ENCODE data around the gene THRA.
"Not testable (repeated sequence)": the region's sequence is repeated elsewhere in the genome, so short reads cannot be mapped to it uniquely, and the experiment has no call there.

Gene THRA

DNA sequence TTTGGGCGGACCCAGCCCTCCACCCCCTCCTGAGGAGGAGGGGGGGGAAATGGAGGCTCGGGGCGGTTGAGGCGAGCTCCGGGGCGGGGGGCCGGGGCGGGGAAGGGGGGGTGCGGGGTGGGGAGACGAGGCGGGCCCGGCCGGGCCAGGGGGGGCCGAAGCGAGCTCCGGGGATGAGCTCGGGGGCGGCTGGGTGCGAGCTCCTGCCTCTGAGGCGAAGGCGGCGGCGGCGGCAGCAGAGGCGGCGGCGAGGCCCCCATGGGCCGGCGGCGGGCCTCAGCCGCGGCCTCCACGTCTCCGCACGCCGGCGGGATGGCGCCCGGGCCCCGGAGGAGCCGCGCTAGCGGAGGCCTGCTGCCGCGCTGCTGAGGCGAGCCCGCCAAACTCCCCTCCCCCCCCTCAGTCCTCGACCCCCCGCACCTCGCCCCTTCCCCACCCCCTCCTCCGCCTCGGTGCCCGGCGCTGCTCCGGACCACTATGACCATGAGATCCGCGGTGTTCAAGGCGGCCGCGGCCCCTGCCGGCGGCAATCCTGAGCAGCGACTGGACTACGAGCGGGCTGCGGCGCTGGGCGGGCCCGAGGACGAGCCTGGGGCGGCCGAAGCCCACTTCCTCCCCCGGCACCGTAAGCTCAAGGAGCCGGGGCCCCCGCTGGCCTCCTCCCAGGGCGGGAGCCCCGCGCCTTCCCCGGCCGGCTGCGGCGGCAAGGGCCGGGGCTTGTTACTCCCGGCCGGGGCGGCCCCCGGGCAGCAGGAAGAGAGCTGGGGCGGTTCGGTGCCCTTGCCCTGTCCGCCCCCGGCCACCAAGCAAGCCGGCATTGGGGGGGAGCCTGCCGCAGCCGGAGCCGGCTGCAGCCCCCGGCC lies 59.6 kb downstream of the THRA start:
- DNase-seq: no peak

DNA sequence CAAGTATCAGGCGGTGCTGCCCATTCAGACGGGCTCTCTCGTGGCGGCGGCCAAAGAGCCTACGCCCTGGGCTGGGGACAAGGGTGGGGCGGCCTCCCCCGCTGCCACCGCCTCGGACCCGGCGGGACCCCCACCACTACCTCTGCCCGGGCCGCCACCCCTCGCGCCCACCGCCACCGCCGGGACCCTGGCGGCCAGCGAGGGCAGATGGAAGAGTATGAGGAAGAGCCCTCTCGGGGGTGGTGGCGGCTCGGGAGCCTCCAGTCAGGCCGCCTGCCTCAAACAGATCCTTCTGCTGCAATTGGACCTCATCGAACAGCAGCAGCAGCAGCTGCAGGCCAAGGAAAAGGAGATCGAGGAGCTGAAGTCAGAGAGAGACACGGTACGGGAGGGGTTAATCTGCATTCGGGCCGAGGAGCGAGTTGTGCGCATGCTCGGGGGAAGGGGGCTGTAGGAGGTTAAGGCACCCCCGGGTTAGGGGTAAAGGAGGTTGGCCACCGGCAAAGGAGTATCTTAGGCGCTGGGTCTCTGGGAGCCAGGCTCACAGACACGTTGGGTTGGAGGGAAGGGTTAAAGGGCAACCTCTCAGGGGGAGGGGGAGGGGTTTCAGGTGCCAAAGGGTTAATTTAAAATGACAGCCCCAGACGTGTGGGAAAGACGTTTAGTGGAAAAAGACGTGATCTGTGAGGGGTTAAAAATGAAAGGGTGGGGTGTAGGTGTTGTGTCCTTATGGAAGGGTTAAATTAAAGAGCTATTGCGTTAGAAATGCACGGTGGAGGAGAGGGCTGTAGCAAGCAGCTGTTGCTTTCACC lies 60.4 kb downstream of the THRA start:
- DNase-seq: peak; percentile 31

DNA sequence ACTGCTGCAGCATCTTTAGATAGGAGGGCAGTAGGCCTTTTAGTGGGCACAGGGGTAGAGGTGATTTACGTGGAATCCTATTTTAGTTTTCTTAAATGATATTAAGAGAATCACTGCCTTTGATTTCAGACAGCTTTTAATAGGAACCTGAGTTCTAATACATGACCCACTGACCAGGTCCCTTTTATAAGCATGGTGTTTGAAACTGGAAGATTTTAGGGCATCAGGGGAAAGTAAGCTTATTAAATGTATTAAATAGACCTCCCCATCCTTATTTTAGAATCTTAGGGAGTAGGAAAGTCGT lies 61.0 kb downstream of the THRA start:
- no peak for DNase-seq

GRCh38 chr17:40124279-40125141 lies 61.7 kb downstream of the THRA start:
- DNase-seq: no peak

DNA sequence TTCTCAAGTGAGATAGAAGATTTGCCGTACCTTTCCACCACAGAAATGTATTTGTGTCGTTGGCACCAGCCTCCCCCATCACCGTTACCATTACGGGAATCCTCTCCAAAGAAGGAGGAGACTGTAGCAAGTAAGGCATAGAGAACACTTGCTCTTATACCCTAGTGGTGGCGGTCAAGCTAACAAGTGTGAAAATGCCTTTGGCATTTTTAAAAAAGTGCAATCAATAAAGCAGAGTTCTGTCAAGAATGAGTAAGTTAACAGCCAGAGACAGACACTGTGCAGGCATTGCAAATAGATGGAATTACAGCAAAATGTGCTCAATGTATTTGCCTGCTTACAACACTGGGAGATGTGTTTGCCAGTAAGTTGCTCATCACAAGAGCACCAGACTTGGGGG lies 66.7 kb downstream of the THRA start:
- DNase-seq: no peak

GRCh38 chr17:40130352-40131042 lies 67.7 kb downstream of the THRA start:
- no peak for DNase-seq

GRCh38 chr17:40134184-40134583 lies 71.4 kb downstream of the THRA start:
- no peak for DNase-seq

- DNase-seq: no peak
Measured at GRCh38 chr17:40135817-40136216, 73.1 kb downstream of the THRA start.

DNA sequence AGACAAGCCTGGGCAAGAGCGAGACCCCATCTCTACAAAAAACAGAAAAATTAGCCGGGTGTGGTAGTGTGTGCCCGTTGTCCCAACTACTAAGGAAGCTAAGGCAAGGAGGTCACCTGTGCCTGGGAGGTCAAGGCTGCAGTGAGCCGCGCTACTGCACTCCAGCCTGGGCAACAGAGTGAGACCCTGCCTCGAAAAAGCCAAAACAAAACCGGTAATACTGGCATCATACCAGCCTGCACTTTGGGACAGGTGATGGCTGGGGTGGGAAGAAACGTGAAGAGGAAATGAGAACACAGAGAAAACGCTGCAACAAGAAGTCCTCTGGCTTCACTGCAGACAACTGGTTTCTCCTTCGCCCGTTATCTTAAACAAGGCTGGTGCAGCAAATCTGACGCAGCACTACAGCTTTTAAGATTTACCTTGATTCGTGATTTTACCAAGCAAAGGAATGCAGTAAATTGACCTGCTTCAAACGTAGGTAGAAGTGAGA lies 76.8 kb downstream of the THRA start:
- DNase-seq: no peak

DNA sequence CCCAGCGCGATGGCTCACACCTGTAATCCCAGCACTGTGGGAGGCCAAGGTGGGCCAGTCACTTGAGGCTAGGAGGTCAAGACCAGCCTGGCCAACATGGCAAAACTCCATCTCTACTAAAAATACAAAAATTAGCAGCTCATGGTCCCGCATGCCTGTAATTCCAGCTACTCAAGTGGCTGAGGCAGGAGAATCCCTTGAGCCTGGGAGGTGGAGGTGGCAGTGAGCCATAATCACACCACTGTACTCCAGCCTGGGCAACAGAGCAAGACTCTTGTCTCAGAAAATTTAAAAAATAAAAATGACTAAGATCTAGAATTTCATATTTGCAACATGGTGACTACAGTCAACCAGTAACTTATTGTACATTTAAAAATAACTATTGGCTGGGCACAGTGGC lies 80.4 kb downstream of the THRA start:
- DNase-seq: not testable (repeated sequence)

Measured in activated effector memory CD4-positive, alpha-beta T cell treated with Interleukin-2 at 50 U/mL for 16 hours (primary cell).